ENCODE measurements around the gene CSRNP3. TPM values are rescaled to one million over a fixed set of nuclear protein-coding genes. Genes with fewer than 3 reads are reported as not detected.
A peak's percentile ranks its signal among the peaks of the same experiment; 100 is the strongest.

The CSRNP3 gene
- total RNA-seq, 1 experiment from 2014 or later, result 1.4 TPM

GRCh38 chr2:165681841-165682240, 212.3 kb downstream of the CSRNP3 start:
- DNase-seq (ENCODE audit: low read depth), result no peak

DNA sequence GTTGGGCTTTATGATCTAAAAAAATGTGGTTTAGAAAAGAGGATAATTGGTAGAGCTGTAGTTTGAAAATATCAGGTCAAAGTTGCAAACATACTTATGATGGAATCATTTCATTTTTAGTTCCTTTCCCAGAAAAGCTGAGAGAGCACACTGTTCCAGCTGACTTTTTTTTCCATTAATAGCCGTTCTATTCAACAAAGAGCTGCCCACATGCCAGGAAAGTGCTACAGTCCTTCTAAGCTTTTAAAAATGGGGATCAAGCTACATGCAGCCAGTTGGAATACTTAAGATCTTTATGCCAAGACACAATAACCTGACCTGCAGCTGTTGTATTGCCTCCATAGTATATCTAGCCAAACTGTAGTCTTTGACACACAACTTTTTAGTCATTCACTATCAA, 213.0 kb downstream of the CSRNP3 start:
- peak; percentile 26 for DNase-seq (ENCODE audit: low read depth)

DNA sequence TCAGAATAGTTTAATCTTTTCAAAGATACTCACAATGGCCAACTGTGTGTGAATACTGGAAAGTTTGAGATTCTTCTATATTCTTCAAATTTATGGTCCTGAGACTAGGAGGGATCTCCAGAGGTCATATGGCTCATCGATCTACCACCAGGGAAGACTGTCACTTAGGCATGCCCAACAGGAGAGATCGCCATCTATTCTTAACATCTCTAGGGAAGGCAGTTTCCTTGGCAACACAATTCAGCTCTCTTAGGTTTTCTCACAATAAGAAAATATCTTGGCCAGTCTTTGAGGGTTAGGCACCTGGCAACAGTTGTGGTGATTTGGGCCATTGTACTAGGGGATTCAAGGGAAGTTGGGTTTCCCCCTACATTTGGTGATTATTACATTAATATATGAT, 217.3 kb downstream of the CSRNP3 start:
- no peak for DNase-seq (ENCODE audit: low read depth)

DNA sequence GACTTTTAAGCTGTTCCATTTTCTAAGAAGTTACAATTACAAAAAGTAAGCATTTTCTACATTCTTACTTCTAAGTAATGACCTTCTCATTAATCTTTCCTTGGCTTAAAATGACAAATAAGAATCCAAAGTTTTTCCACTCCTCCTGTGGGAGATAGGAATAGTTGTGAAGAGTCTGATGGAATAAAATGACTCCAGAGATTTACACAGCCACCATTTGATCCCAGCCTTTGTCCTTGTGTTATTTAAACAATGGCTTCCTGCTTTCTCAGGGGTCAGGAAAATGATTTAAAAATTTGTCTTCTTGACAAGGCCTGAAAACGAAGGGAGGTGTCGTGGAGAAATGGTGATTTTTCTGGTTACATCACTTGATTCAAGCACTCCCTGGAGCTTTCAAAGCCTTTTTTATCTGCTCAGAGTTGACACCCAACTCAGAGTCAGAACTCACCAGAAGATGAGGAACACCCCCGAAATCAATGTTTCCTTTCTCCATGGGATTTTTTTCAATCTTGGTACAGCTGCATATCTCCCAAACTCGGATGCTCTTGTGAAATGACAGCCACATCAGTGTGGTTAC, 218.0 kb downstream of the CSRNP3 start:
- DNase-seq (ENCODE audit: low read depth), result no peak

DNA sequence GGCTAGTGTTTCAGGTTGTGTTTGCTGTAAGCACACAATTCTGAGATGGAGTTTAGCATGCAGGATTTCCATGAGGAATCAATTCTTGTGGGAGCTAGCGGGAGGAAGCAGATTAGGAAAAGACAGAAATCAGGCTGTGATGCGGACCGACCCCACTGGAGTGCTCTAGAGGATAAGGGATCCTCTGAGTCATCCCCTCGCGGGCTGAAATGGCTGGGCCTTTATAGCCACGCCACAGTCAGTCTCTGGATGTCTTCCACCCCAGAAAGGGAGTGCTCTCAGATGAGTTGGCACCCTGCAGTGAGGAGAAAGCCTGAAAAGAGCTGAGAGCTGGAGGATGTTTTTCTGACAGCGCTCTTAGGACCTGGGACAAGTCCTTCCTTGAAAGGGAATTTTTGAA, 222.1 kb downstream of the CSRNP3 start:
- peak; percentile 45 for DNase-seq (ENCODE audit: low read depth)

GRCh38 chr2:165692906-165693305, 223.4 kb downstream of the CSRNP3 start:
- DNase-seq (ENCODE audit: low read depth), result no peak

GRCh38 chr2:165693838-165694237, 224.3 kb downstream of the CSRNP3 start:
- DNase-seq (ENCODE audit: low read depth), result no peak

DNA sequence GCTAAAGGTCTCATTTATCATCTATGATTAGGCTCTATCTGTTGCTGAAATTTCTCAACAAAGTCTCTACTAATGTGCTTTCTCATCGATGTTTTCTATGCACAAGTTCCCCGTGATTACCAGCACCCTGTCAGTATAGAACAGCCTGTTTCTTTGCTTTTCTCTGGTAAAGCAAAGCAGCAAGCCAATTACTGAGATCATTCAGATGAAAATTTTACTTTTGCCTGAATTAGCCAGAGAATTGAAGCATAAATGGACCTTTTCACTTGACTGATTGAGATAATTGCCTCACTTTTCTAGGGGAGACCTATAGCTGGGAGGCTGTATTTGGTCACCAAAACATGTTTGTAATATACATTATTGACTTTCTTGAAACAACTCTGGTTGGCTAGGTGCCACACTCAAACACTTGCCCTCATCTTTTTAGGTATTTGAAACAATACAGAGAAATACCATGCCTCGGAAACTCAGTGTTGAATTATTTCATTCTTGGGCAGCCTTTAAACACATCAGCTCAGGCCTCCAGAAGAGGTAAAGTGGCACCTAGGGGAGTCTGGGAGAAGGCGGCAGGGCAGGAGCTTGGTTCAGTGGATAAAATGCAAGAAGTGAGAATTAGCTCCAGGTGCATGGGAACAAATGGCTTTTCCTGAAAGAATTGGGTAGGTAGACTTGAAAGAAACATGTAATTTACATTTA, 228.4 kb downstream of the CSRNP3 start:
- DNase-seq (ENCODE audit: low read depth), result no peak

GRCh38 chr2:165698444-165698884, 229.0 kb downstream of the CSRNP3 start:
- DNase-seq (ENCODE audit: low read depth), result peak; percentile 65

DNA sequence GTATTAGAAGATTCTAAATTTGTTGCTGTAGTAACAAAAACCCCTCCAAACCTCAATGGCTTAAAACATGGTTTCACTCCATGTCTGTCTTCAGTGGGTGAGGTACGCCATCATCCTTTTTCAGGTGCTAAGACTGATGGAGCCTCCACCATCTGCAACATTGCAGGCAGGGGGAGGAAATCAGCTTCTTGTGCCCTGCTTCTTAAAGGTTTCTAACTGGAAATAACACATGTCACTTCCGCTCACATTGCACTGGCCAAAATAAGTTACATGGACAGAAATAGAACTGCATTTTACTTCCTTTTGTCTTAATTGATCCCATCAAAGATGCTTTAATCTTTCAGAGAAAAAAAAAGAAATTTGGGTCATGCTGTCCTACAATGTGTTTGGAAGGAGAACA, 230.4 kb downstream of the CSRNP3 start:
- DNase-seq (ENCODE audit: low read depth), result peak; percentile 16

GRCh38 chr2:165700531-165700930, 231.0 kb downstream of the CSRNP3 start:
- DNase-seq (ENCODE audit: low read depth), result peak; percentile 79

DNA sequence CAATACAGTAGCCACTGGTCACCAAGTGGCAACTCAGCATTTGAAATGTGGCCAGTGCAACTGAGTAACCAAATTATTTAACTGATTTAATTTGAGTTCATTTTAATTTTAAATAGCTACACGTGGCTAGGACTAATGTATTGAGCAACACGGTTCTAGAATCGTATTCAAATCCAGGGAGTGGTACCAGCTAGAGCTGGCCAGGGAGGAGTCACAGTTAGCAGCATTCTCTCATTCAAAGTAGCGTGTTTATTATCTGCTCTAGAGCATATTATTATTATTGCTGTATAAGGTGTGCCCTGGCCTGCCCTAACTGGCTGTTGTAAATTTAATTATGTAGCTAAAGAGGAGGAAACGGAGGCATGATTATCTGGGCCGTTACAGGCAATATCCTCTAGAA, 231.6 kb downstream of the CSRNP3 start:
- DNase-seq (ENCODE audit: low read depth), result no peak

DNA sequence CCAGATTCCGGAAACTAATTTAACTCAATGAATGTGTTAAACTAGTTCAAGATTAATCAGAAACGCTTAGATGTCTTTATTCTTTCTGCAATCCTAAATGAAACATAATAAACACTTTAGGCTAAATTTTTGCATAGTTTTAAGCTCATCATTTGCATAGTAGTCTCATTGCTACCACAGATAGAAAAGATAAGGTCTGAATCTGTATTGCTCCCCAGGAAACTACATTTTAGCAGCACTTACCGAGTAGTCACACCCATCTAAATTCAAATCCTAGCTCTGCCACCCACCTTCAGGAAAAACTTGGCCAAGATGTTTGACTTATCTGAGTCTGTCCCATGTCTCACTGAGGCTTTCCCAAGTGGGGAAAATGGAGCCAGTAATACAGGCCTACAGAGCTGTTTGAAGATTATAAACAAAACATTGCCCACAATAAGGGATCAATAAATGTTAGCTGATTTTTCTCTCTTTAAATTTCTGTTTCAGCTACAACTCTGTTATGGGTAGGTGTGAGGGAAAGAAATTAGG, 237.5 kb downstream of the CSRNP3 start:
- no peak for DNase-seq (ENCODE audit: low read depth)

DNA sequence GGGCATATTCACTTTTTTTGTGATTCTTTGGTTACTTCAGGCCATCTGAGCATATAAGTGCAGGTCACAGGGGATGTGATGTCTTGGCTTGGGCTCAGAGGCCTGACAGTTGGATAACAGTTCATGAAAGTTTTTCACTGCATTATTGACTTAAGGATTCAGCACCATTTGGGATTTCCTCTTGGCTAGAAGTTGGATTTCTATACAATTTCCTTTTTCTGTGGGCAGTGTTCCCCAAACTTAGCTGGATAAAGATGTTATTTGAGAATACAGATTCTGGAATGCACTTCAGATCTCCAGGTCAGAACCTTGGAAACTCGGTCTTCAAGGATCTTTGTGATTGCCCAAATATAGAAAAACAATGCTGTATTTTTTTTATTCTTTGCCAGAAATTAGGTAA, 246.6 kb downstream of the CSRNP3 start:
- DNase-seq (ENCODE audit: low read depth), result no peak

- no peak for DNase-seq (ENCODE audit: low read depth)
Observed at GRCh38 chr2:165718610-165719210, 249.2 kb downstream of the CSRNP3 start.

DNA sequence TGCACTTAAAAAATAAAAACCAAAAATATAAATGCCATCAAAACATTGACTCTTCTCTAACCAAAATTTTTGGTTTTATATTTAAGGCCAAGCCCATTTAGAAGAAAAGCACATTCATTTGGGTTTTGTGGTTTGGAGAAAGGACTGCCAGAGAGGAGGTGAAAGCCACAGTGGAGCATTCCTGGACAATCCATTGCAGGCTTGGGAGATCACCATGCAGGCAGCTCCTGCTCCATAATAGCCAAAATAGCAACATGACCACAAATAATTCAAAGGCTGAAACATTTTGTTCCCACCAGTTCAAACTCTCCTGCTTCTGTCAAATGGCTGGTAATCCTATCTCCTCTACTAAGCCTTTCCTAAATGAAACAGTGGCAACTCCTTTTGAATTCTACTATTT, 251.0 kb downstream of the CSRNP3 start:
- peak; percentile 97 for DNase-seq (ENCODE audit: low read depth)

GRCh38 chr2:165725421-165725820, 255.9 kb downstream of the CSRNP3 start:
- DNase-seq (ENCODE audit: low read depth), result peak; percentile 80

Other genes starting within 250 kb of the CSRNP3 start
- 1.3 and 2.3 TPM in 2 replicates for gene SCN2A, start 230.3 kb upstream of the CSRNP3 start, total RNA-seq (2014; rRNA removed)

Data from LHCN-M2 (cell line).